GM23338 (cell line): Measurements from ENCODE around the gene PSMB10. TPM values are rescaled to one million over a fixed set of nuclear protein-coding genes. Genes with fewer than 3 reads are reported as not detected.

Source experiments
- ATAC-seq: fragments of 200-7000 bp; cut with Tn5 transposase; 3 replicates; pipeline ENCODE4 v1.9.1; 2020
- DNase-seq: peaks from one replicate; pipeline ENCODE4 v3.0.0-alpha.2; 2015; ENCODE audit warnings: low spot score
- H2AFZ ChIP-seq: fragments of 200-600 bp; sonication (generic); 2 replicates; pipeline ENCODE4 v1.8.0; 2016; ENCODE audit warnings: antibody characterized with exemption, mild to moderate bottlenecking, moderate library complexity
- H3F3A ChIP-seq: fragments of 200-600 bp; sonication (generic); replicated peaks from 2 replicates; pipeline ENCODE4 v1.8.0; 2017; ENCODE audit warnings: antibody characterized with exemption, mixed run types, low read depth
- H3K27ac ChIP-seq: fragments of 200-600 bp; sonication (generic); 2 replicates; pipeline ENCODE4 v1.6.1; 2016; ENCODE audit warnings: low read depth
- H3K27me3 ChIP-seq: fragments of 200-600 bp; sonication (generic); 2 replicates; pipeline ENCODE4 v1.8.0; 2016; ENCODE audit warnings: mild to moderate bottlenecking, mixed run types, moderate library complexity; ENCODE audit not compliant: insufficient read depth
- H3K36me3 ChIP-seq: fragments of 200-600 bp; sonication (generic); 2 replicates; pipeline ENCODE4 v1.8.0; 2016; ENCODE audit warnings: mild to moderate bottlenecking; ENCODE audit not compliant: insufficient read depth
- H3K4me1 ChIP-seq: fragments of 200-600 bp; sonication (generic); 2 replicates; pipeline ENCODE4 v1.8.0; 2016; ENCODE audit warnings: mild to moderate bottlenecking, moderate library complexity; ENCODE audit not compliant: insufficient read depth
- H3K4me2 ChIP-seq: fragments of 200-600 bp; sonication (generic); 2 replicates; pipeline ENCODE4 v1.7.1; 2017; ENCODE audit warnings: mixed run types
- H3K4me3 ChIP-seq: fragments of 200-600 bp; sonication (generic); 2 replicates; pipeline ENCODE4 v1.6.1; 2016; ENCODE audit warnings: mixed run types
- H3K79me2 ChIP-seq: fragments of 200-600 bp; sonication (generic); replicated peaks from 2 replicates; pipeline ENCODE4 v1.8.0; 2017; ENCODE audit warnings: mild to moderate bottlenecking; ENCODE audit not compliant: insufficient read depth
- H3K9me2 ChIP-seq: fragments of 200-600 bp; sonication (generic); 2 replicates; pipeline ENCODE4 v1.8.0; 2017; ENCODE audit not compliant: insufficient read depth
- H4K20me1 ChIP-seq: fragments of 200-600 bp; sonication (generic); replicated peaks from 2 replicates; pipeline ENCODE4 v1.8.0; 2017; ENCODE audit warnings: mild to moderate bottlenecking; ENCODE audit not compliant: insufficient read depth
- H3K27ac Mint-ChIP-seq: 2 replicates; pipeline ENCODE4 v1.8.0; 2020; ENCODE audit warnings: inconsistent platforms, mild to moderate bottlenecking, moderate library complexity, mixed read lengths
- H3K27me3 Mint-ChIP-seq: 3 replicates; pipeline ENCODE4 v1.8.0; 2022; ENCODE audit warnings: low read depth, mild to moderate bottlenecking, moderate library complexity, mixed read lengths, inconsistent platforms; ENCODE audit not compliant: insufficient read depth, poor library complexity
- H3K36me3 Mint-ChIP-seq: 3 replicates; pipeline ENCODE4 v1.8.0; 2021; ENCODE audit warnings: low read depth, mild to moderate bottlenecking, inconsistent platforms, moderate library complexity, mixed read lengths
- H3K4me1 Mint-ChIP-seq: 3 replicates; pipeline ENCODE4 v1.8.0; 2020; ENCODE audit warnings: mild to moderate bottlenecking, inconsistent platforms, mixed read lengths
- H3K4me3 Mint-ChIP-seq: 3 replicates; pipeline ENCODE4 v1.8.0; 2021; ENCODE audit warnings: moderate library complexity, mild to moderate bottlenecking, inconsistent platforms, mixed read lengths
- H3K9me3 Mint-ChIP-seq: 3 replicates; pipeline ENCODE4 v1.8.0; 2020; ENCODE audit warnings: moderate library complexity, mild to moderate bottlenecking, inconsistent platforms, mixed read lengths
- CREB1 ChIP-seq: fragments of 250-450 bp; sonication (Bioruptor Pico); IDR thresholded peaks from 2 replicates; pipeline ENCODE4 v1.5.0; 2020; ENCODE audit warnings: low read depth, mild to moderate bottlenecking, moderate library complexity
- EZH2 ChIP-seq: fragments of 200-600 bp; sonication (generic); IDR thresholded peaks from one replicate; pipeline ENCODE4 v1.8.0; 2017; ENCODE audit warnings: antibody characterized with exemption, mild to moderate bottlenecking, low read depth; ENCODE audit not compliant: unreplicated experiment
- EZH2phosphoT487 ChIP-seq: fragments of 200-600 bp; sonication (generic); IDR thresholded peaks from one replicate; pipeline ENCODE4 v1.8.1; 2018; ENCODE audit warnings: antibody characterized with exemption; ENCODE audit not compliant: unreplicated experiment
- JUNB ChIP-seq: IDR thresholded peaks from one replicate; pipeline ENCODE4 v1.6.1; 2016; ENCODE audit warnings: antibody characterized with exemption; ENCODE audit not compliant: unreplicated experiment
- NANOG ChIP-seq: IDR thresholded peaks from 2 replicates; pipeline ENCODE4 v1.6.1; 2016; ENCODE audit warnings: antibody characterized with exemption, borderline replicate concordance
- POLR2AphosphoS5 ChIP-seq: IDR thresholded peaks from 2 replicates; pipeline ENCODE4 v1.6.1; 2016; ENCODE audit warnings: antibody characterized with exemption, low read depth
- STAT1 ChIP-seq: IDR thresholded peaks from one replicate; pipeline ENCODE4 v1.6.1; 2016; ENCODE audit warnings: antibody characterized with exemption; ENCODE audit not compliant: unreplicated experiment
- ZNF114 ChIP-seq: fragments of 250-450 bp; sonication (Bioruptor Pico); IDR thresholded peaks from 2 replicates; pipeline ENCODE4 v1.5.0; 2020; ENCODE audit warnings: mild to moderate bottlenecking, moderate library complexity
- ZNF331 ChIP-seq: fragments of 250-450 bp; sonication (Bioruptor Pico); IDR thresholded peaks from 2 replicates; pipeline ENCODE4 v1.5.0; 2020; ENCODE audit warnings: low read depth, mild to moderate bottlenecking, moderate library complexity
- polyA plus RNA-seq: library from polyadenylated mRNA; unstranded; fragments of >200 nt; fragmentation: Nextera tagmentation; extraction: Ambion mirVana; gene quantifications from 2 replicates; pipeline ENCODE4 v1.2.1, GENCODE V29; 2016
- total RNA-seq: library from RNA; depleted of rRNA; stranded (reverse); fragments of >200 nt; shearing (Covaris generic); gene quantifications from 2 replicates; pipeline ENCODE4 v1.2.3, GENCODE V29; 2014
- TF ChIP-seq, protein P1 (sequence below): IDR thresholded peaks from 2 replicates; pipeline ENCODE4 v1.6.1; 2016; ENCODE audit warnings: antibody characterized with exemption
- TF ChIP-seq, protein P2 (sequence below): IDR thresholded peaks from one replicate; pipeline ENCODE4 v1.6.1; 2018; ENCODE audit warnings: antibody characterized with exemption; ENCODE audit not compliant: unreplicated experiment
- TF ChIP-seq, protein P3 (sequence below), 2 experiments: fragments of 200-600 bp in 1 of 2; sonication (generic) in 1 of 2; conservative IDR thresholded peaks; 2 replicates each; pipeline versions ENCODE4 v1.5.1 to v1.6.1; 2016 to 2017; ENCODE audit warnings: antibody characterized with exemption in 2 of 2, low read depth in 2 of 2, mild to moderate bottlenecking in 2 of 2, moderate library complexity in 1 of 2
- TF ChIP-seq, protein P4 (sequence below): fragments of 250-450 bp; sonication (Bioruptor Pico); IDR thresholded peaks from 2 replicates; pipeline ENCODE4 v1.5.0; 2020; ENCODE audit warnings: mild to moderate bottlenecking, moderate library complexity

Gene PSMB10
- total and polyA plus RNA-seq, 2 experiments from 2014 or later: 27.5 to 114 TPM

DNA sequence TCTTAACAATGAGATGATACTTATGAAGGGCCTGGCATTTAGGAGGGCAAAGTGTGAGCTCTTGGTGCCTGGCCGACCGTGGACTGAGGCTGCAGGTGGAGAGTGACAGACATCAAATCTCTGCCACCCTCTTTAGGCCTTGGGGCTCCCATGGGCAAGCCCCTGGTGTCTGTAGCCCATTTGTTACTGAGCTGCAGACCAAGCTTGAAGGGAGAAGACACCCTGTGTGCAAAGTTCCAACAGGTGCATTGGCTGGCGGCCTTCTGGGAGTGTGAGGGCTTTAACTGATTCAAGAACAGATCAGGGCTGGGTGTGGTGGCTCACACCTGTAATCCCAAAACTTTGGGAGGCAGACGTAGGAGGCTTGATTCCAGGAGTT is 4.2 kb downstream of the PSMB10 start:
- H4K20me1 ChIP-seq: peaks cover 3% of the 10 kb centered on the region
- Mint-ChIP-seq H3K9me3 (0 out of 3 replicates have a peak, but pooled peaks cover 3% of the 10 kb centered on the region), H3K4me1 (peaks cover 21% of the 10 kb centered on the region), H3K4me3 (no peak overlapping the region), H3K27ac (no peak overlapping the region), H3K27me3 (peaks cover 37% of the 10 kb centered on the region), H3K36me3 (peaks cover 20% of the 10 kb centered on the region; the same call in 2 of the 3 replicates)
- TF ChIP-seq, protein P1, sequence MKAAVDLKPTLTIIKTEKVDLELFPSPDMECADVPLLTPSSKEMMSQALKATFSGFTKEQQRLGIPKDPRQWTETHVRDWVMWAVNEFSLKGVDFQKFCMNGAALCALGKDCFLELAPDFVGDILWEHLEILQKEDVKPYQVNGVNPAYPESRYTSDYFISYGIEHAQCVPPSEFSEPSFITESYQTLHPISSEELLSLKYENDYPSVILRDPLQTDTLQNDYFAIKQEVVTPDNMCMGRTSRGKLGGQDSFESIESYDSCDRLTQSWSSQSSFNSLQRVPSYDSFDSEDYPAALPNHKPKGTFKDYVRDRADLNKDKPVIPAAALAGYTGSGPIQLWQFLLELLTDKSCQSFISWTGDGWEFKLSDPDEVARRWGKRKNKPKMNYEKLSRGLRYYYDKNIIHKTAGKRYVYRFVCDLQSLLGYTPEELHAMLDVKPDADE: no peak
- TF ChIP-seq, protein P2, sequence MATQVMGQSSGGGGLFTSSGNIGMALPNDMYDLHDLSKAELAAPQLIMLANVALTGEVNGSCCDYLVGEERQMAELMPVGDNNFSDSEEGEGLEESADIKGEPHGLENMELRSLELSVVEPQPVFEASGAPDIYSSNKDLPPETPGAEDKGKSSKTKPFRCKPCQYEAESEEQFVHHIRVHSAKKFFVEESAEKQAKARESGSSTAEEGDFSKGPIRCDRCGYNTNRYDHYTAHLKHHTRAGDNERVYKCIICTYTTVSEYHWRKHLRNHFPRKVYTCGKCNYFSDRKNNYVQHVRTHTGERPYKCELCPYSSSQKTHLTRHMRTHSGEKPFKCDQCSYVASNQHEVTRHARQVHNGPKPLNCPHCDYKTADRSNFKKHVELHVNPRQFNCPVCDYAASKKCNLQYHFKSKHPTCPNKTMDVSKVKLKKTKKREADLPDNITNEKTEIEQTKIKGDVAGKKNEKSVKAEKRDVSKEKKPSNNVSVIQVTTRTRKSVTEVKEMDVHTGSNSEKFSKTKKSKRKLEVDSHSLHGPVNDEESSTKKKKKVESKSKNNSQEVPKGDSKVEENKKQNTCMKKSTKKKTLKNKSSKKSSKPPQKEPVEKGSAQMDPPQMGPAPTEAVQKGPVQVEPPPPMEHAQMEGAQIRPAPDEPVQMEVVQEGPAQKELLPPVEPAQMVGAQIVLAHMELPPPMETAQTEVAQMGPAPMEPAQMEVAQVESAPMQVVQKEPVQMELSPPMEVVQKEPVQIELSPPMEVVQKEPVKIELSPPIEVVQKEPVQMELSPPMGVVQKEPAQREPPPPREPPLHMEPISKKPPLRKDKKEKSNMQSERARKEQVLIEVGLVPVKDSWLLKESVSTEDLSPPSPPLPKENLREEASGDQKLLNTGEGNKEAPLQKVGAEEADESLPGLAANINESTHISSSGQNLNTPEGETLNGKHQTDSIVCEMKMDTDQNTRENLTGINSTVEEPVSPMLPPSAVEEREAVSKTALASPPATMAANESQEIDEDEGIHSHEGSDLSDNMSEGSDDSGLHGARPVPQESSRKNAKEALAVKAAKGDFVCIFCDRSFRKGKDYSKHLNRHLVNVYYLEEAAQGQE: no peak
- TF ChIP-seq ZNF331 (CRISPR knock-in tag): no peak
- no peak for TF ChIP-seq POLR2AphosphoS5
- TF ChIP-seq EZH2phosphoT487: no peak
- TF ChIP-seq, protein P3, sequence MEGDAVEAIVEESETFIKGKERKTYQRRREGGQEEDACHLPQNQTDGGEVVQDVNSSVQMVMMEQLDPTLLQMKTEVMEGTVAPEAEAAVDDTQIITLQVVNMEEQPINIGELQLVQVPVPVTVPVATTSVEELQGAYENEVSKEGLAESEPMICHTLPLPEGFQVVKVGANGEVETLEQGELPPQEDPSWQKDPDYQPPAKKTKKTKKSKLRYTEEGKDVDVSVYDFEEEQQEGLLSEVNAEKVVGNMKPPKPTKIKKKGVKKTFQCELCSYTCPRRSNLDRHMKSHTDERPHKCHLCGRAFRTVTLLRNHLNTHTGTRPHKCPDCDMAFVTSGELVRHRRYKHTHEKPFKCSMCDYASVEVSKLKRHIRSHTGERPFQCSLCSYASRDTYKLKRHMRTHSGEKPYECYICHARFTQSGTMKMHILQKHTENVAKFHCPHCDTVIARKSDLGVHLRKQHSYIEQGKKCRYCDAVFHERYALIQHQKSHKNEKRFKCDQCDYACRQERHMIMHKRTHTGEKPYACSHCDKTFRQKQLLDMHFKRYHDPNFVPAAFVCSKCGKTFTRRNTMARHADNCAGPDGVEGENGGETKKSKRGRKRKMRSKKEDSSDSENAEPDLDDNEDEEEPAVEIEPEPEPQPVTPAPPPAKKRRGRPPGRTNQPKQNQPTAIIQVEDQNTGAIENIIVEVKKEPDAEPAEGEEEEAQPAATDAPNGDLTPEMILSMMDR (conservative IDR thresholded peaks at IDR 0.05; ENCODE audit: low read depth in 2 of 2): no peak
- TF ChIP-seq STAT1: no peak
- no peak for TF ChIP-seq CREB1 (CRISPR knock-in tag)
- no peak for TF ChIP-seq JUNB
- no peak for TF ChIP-seq EZH2
- no peak for TF ChIP-seq NANOG
- TF ChIP-seq ZNF114: no peak
- TF ChIP-seq, protein P4, sequence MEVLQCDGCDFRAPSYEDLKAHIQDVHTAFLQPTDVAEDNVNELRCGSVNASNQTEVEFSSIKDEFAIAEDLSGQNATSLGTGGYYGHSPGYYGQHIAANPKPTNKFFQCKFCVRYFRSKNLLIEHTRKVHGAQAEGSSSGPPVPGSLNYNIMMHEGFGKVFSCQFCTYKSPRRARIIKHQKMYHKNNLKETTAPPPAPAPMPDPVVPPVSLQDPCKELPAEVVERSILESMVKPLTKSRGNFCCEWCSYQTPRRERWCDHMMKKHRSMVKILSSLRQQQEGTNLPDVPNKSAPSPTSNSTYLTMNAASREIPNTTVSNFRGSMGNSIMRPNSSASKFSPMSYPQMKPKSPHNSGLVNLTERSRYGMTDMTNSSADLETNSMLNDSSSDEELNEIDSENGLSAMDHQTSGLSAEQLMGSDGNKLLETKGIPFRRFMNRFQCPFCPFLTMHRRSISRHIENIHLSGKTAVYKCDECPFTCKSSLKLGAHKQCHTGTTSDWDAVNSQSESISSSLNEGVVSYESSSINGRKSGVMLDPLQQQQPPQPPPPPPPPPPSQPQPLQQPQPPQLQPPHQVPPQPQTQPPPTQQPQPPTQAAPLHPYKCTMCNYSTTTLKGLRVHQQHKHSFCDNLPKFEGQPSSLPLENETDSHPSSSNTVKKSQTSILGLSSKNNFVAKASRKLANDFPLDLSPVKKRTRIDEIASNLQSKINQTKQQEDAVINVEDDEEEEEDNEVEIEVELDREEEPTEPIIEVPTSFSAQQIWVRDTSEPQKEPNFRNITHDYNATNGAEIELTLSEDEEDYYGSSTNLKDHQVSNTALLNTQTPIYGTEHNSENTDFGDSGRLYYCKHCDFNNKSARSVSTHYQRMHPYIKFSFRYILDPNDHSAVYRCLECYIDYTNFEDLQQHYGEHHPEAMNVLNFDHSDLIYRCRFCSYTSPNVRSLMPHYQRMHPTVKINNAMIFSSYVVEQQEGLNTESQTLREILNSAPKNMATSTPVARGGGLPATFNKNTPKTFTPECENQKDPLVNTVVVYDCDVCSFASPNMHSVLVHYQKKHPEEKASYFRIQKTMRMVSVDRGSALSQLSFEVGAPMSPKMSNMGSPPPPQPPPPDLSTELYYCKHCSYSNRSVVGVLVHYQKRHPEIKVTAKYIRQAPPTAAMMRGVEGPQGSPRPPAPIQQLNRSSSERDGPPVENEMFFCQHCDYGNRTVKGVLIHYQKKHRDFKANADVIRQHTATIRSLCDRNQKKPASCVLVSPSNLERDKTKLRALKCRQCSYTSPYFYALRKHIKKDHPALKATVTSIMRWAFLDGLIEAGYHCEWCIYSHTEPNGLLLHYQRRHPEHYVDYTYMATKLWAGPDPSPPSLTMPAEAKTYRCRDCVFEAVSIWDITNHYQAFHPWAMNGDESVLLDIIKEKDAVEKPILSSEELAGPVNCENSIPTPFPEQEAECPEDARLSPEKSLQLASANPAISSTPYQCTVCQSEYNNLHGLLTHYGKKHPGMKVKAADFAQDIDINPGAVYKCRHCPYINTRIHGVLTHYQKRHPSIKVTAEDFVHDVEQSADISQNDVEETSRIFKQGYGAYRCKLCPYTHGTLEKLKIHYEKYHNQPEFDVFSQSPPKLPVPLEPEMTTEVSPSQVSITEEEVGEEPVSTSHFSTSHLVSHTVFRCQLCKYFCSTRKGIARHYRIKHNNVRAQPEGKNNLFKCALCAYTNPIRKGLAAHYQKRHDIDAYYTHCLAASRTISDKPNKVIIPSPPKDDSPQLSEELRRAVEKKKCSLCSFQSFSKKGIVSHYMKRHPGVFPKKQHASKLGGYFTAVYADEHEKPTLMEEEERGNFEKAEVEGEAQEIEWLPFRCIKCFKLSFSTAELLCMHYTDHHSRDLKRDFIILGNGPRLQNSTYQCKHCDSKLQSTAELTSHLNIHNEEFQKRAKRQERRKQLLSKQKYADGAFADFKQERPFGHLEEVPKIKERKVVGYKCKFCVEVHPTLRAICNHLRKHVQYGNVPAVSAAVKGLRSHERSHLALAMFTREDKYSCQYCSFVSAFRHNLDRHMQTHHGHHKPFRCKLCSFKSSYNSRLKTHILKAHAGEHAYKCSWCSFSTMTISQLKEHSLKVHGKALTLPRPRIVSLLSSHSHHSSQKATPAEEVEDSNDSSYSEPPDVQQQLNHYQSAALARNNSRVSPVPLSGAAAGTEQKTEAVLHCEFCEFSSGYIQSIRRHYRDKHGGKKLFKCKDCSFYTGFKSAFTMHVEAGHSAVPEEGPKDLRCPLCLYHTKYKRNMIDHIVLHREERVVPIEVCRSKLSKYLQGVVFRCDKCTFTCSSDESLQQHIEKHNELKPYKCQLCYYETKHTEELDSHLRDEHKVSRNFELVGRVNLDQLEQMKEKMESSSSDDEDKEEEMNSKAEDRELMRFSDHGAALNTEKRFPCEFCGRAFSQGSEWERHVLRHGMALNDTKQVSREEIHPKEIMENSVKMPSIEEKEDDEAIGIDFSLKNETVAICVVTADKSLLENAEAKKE (CRISPR knock-in tag): no peak
- H3K9me2 ChIP-seq: no peaks in the 10 kb centered on the region
- H3K79me2 ChIP-seq: peaks cover 5% of the 10 kb centered on the region; the same call in 1 of the 2 replicates
- no peak overlapping the region for H2AFZ ChIP-seq
- no peak overlapping the region for H3K27ac ChIP-seq
- DNase-seq (no peak), ATAC-seq (no peak)
- H3K4me1 ChIP-seq: peaks cover 10% of the 10 kb centered on the region; the same call in 1 of the 2 replicates
- peaks cover 7% of the 10 kb centered on the region; the same call in 1 of the 2 replicates for H3F3A ChIP-seq
- H3K27me3 ChIP-seq: no peaks in the 10 kb centered on the region
- no peak overlapping the region for H3K4me2 ChIP-seq
- H3K4me3 ChIP-seq: no peak overlapping the region
- no peaks in the 10 kb centered on the region for H3K36me3 ChIP-seq
